Measurements from ENCODE around the gene ACP1.

The ACP1 gene

GRCh38 chr2:270861-271260 is 6.1 kb downstream of the ACP1 start:
- no peaks in the 10 kb centered on the region for H3K27me3 ChIP-seq (ENCODE audit: insufficient read depth, low read depth, severe bottlenecking)
- H3K4me3 ChIP-seq (ENCODE audit: low read depth, low read length): no peak overlapping the region
- DNase-seq: no peak
- H3K27ac ChIP-seq: no peak overlapping the region
- TF ChIP-seq, protein P1, sequence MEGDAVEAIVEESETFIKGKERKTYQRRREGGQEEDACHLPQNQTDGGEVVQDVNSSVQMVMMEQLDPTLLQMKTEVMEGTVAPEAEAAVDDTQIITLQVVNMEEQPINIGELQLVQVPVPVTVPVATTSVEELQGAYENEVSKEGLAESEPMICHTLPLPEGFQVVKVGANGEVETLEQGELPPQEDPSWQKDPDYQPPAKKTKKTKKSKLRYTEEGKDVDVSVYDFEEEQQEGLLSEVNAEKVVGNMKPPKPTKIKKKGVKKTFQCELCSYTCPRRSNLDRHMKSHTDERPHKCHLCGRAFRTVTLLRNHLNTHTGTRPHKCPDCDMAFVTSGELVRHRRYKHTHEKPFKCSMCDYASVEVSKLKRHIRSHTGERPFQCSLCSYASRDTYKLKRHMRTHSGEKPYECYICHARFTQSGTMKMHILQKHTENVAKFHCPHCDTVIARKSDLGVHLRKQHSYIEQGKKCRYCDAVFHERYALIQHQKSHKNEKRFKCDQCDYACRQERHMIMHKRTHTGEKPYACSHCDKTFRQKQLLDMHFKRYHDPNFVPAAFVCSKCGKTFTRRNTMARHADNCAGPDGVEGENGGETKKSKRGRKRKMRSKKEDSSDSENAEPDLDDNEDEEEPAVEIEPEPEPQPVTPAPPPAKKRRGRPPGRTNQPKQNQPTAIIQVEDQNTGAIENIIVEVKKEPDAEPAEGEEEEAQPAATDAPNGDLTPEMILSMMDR (IDR thresholded peaks at IDR 0.05; ENCODE audit: low read depth, low read length): no peak
- no peaks in the 10 kb centered on the region for H3K9me3 ChIP-seq (ENCODE audit: severe bottlenecking)
- peaks cover 65% of the 10 kb centered on the region for H3K36me3 ChIP-seq

DNA sequence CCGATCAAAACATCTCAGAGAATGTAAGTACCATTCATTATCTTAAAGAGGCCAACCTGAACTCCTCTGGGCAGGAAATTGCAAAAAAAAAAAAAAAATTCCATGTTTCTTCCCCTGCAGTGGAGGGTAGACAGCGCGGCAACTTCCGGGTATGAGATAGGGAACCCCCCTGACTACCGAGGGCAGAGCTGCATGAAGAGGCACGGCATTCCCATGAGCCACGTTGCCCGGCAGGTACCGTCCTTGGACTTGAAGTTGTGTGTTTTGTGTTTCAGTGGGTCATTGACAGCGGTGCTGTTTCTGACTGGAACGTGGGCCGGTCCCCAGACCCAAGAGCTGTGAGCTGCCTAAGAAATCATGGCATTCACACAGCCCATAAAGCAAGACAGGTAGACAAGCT is 7.2 kb downstream of the ACP1 start:
- TF ChIP-seq, protein P1 (IDR thresholded peaks at IDR 0.05; ENCODE audit: low read depth, low read length): no peak
- DNase-seq: no peak
- Histone ChIP-seq H3K4me3 (ENCODE audit: low read depth, low read length) (no peak overlapping the region), H3K27ac (no peak overlapping the region), H3K27me3 (ENCODE audit: insufficient read depth, low read depth, severe bottlenecking) (no peaks in the 10 kb centered on the region), H3K9me3 (ENCODE audit: severe bottlenecking) (no peaks in the 10 kb centered on the region), H3K36me3 (peaks cover 70% of the 10 kb centered on the region)

- Histone ChIP-seq H3K9me3 (ENCODE audit: severe bottlenecking) (no peaks in the 10 kb centered on the region), H3K4me3 (ENCODE audit: low read depth, low read length) (no peak overlapping the region), H3K36me3 (peaks cover 84% of the 10 kb centered on the region), H3K27ac (no peak overlapping the region), H3K27me3 (ENCODE audit: insufficient read depth, low read depth, severe bottlenecking) (no peaks in the 10 kb centered on the region)
- no peak for DNase-seq
- TF ChIP-seq, protein P1 (IDR thresholded peaks at IDR 0.05; ENCODE audit: low read depth, low read length): no peak
These were observed 8.6 kb downstream of the ACP1 start for GRCh38 chr2:273333-273732.

DNA sequence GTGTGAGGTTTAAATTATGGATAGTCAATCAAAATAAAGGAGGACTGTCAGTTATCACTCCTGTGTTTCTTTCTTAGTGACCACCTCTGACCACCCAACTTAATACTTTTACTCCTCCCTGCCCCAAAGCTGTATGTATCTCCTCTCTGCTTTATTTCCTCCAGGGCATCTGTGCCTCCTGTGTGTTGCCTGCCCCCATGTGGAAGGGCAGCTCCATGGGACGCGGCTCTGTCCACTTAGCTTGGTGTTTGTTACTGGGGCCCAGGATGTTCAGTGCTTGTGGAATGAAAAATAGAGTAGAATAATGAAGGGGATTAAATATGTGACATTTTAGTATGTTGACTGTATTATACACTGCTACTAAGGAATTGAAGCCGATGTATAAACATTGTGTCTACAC is 9.8 kb downstream of the ACP1 start:
- TF ChIP-seq, protein P1 (IDR thresholded peaks at IDR 0.05; ENCODE audit: low read depth, low read length): no peak
- Histone ChIP-seq H3K36me3 (peaks cover 89% of the 10 kb centered on the region), H3K9me3 (ENCODE audit: severe bottlenecking) (no peaks in the 10 kb centered on the region)

DNA sequence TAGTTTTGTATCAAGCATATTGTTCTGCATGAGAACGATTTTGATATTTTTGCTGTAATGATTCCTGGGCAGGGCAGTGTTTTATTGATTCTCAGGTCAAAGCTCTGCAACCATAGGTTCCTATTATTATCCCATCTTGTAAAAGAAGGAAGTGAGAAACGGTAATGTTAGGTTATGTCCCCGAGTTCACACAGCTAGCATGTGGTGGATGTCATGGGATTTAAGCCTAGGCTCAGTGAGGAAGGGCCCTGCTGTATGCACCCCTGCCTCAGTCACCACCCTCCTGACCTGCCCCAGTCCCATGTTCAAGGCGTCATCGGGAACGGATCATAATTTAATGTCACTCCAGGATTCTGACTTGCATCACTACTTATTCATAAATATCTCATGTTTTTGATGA is 10.7 kb downstream of the ACP1 start:
- Histone ChIP-seq H3K36me3 (peaks cover 88% of the 10 kb centered on the region), H3K27ac (no peak overlapping the region), H3K4me3 (ENCODE audit: low read depth, low read length) (no peak overlapping the region), H3K27me3 (ENCODE audit: insufficient read depth, low read depth, severe bottlenecking) (no peaks in the 10 kb centered on the region), H3K9me3 (ENCODE audit: severe bottlenecking) (no peaks in the 10 kb centered on the region)
- TF ChIP-seq, protein P1 (IDR thresholded peaks at IDR 0.05; ENCODE audit: low read depth, low read length): no peak
- no peak for DNase-seq

More for the DNA sequence above, 9.8 kb downstream of the ACP1 start:
- H3K4me3 ChIP-seq (ENCODE audit: low read depth, low read length): no peak overlapping the region
- DNase-seq: no peak
- H3K27me3 ChIP-seq (ENCODE audit: insufficient read depth, low read depth, severe bottlenecking): no peaks in the 10 kb centered on the region
- H3K27ac ChIP-seq: no peak overlapping the region

DNA sequence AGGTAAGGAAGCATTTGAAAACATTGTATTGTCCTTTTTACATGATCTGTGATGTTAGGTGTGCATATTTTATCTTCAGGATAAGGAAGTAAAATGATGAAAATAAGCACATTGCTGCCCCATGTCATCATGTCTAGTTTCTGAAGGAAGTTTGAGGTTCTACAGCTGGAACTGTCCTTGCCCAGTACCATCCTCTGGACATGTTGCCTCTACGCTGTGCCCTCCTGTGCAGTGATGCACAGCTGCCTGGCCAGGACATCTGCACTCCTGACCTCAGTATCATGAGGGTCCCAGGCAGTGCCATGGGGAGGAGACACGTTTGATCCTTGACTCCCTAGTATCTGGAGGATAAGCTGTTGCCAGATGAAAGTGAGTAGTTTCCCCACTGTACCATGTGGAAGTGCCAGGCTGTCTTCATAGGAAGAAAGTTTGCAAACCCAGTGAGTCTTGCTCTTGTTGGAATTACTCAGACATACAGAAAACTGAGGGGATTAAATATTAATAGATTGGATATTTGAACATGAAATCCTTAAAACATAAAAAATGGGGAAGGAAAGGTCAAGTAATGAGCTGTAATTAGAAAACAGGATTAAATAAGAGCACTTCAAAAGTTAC is 13.7 kb downstream of the ACP1 start:
- TF ChIP-seq, protein P1 (IDR thresholded peaks at IDR 0.05; ENCODE audit: low read depth, low read length): no peak
- no peak overlapping the region for H3K27ac ChIP-seq
- H3K4me3 ChIP-seq (ENCODE audit: low read depth, low read length): no peak overlapping the region
- no peaks in the 10 kb centered on the region for H3K9me3 ChIP-seq (ENCODE audit: severe bottlenecking)
- peaks cover 86% of the 10 kb centered on the region for H3K36me3 ChIP-seq
- H3K27me3 ChIP-seq (ENCODE audit: insufficient read depth, low read depth, severe bottlenecking): no peaks in the 10 kb centered on the region
- DNase-seq: no peak
